ENCODE data around the gene APBA2.
A peak's percentile ranks its signal among the peaks of the same experiment; 100 is the strongest.

The APBA2 gene

GRCh38 chr15:29093065-29093435, 207.3 kb downstream of the APBA2 start:
- H3K27ac Mint-ChIP-seq = peak overlapping the region; percentile 39
- H3K36me3 Mint-ChIP-seq (ENCODE audit: low read depth) = peaks cover 19% of the 10 kb centered on the region
- peaks cover 56% of the 10 kb centered on the region for H3K4me1 Mint-ChIP-seq
- TF ChIP-seq, protein P1, sequence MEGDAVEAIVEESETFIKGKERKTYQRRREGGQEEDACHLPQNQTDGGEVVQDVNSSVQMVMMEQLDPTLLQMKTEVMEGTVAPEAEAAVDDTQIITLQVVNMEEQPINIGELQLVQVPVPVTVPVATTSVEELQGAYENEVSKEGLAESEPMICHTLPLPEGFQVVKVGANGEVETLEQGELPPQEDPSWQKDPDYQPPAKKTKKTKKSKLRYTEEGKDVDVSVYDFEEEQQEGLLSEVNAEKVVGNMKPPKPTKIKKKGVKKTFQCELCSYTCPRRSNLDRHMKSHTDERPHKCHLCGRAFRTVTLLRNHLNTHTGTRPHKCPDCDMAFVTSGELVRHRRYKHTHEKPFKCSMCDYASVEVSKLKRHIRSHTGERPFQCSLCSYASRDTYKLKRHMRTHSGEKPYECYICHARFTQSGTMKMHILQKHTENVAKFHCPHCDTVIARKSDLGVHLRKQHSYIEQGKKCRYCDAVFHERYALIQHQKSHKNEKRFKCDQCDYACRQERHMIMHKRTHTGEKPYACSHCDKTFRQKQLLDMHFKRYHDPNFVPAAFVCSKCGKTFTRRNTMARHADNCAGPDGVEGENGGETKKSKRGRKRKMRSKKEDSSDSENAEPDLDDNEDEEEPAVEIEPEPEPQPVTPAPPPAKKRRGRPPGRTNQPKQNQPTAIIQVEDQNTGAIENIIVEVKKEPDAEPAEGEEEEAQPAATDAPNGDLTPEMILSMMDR (IDR thresholded peaks at IDR 0.05) = no peak
- H3K4me3 Mint-ChIP-seq = no peak overlapping the region
- no peaks in the 10 kb centered on the region for H3K27me3 Mint-ChIP-seq (ENCODE audit: low read depth, poor library complexity)
- no peaks in the 10 kb centered on the region for H3K9me3 Mint-ChIP-seq
- DNase-seq = no peak

GRCh38 chr15:29093696-29094343, 208.0 kb downstream of the APBA2 start:
- no peak overlapping the region for H3K4me3 Mint-ChIP-seq
- peaks cover 19% of the 10 kb centered on the region for H3K36me3 Mint-ChIP-seq (ENCODE audit: low read depth)
- peaks cover 56% of the 10 kb centered on the region for H3K4me1 Mint-ChIP-seq
- no peaks in the 10 kb centered on the region for H3K27me3 Mint-ChIP-seq (ENCODE audit: low read depth, poor library complexity)
- DNase-seq = no peak
- H3K27ac Mint-ChIP-seq = peak overlapping the region; percentile 44
- TF ChIP-seq, protein P1 (IDR thresholded peaks at IDR 0.05) = no peak
- no peaks in the 10 kb centered on the region for H3K9me3 Mint-ChIP-seq

GRCh38 chr15:29094711-29095110, 208.9 kb downstream of the APBA2 start:
- Mint-ChIP-seq H3K36me3 (ENCODE audit: low read depth) (peaks cover 19% of the 10 kb centered on the region), H3K27me3 (ENCODE audit: low read depth, poor library complexity) (no peaks in the 10 kb centered on the region), H3K9me3 (no peaks in the 10 kb centered on the region), H3K4me1 (peaks cover 55% of the 10 kb centered on the region), H3K27ac (peak overlapping the region; percentile 44), H3K4me3 (no peak overlapping the region)
- DNase-seq = no peak
- TF ChIP-seq, protein P1 (IDR thresholded peaks at IDR 0.05) = no peak

- Mint-ChIP-seq H3K36me3 (ENCODE audit: low read depth) (peaks cover 24% of the 10 kb centered on the region), H3K27ac (no peak overlapping the region), H3K4me1 (peaks cover 50% of the 10 kb centered on the region), H3K9me3 (no peaks in the 10 kb centered on the region), H3K4me3 (no peak overlapping the region), H3K27me3 (ENCODE audit: low read depth, poor library complexity) (no peaks in the 10 kb centered on the region)
- no peak for DNase-seq
- TF ChIP-seq, protein P1 (IDR thresholded peaks at IDR 0.05) = no peak
These were observed 210.0 kb downstream of the APBA2 start for GRCh38 chr15:29095746-29096145.

- H3K36me3 Mint-ChIP-seq (ENCODE audit: low read depth) = peaks cover 32% of the 10 kb centered on the region
- no peak for DNase-seq
- peak overlapping the region; percentile 65 for H3K27ac Mint-ChIP-seq
- H3K9me3 Mint-ChIP-seq = no peaks in the 10 kb centered on the region
- no peak overlapping the region for H3K4me3 Mint-ChIP-seq
- TF ChIP-seq, protein P1 (IDR thresholded peaks at IDR 0.05) = no peak
- H3K4me1 Mint-ChIP-seq = peaks cover 38% of the 10 kb centered on the region
- no peaks in the 10 kb centered on the region for H3K27me3 Mint-ChIP-seq (ENCODE audit: low read depth, poor library complexity)
These were observed 211.4 kb downstream of the APBA2 start for GRCh38 chr15:29097168-29097567.

DNA sequence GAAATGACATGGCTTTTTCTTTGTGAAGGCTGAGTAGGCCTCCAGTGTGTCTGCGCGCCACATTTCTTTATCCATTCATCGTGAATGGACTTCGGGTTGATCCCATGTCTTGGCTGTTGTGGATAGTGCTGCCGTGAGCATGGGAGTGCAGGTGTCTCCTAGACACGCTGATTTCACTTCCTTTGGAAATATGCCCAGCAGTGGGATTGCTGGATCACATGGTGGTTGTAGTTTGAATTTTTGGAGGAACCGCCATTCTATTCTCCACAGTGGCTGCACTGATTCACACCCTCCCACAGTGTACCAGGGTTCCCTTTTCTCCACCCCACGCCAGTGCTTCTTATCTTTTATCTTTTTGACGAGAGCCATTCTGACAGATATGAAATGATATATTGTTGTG, 212.2 kb downstream of the APBA2 start:
- no peak for DNase-seq
- Mint-ChIP-seq H3K36me3 (ENCODE audit: low read depth) (peaks cover 38% of the 10 kb centered on the region), H3K9me3 (no peaks in the 10 kb centered on the region), H3K4me3 (no peak overlapping the region), H3K27ac (no peak overlapping the region), H3K4me1 (peaks cover 33% of the 10 kb centered on the region), H3K27me3 (ENCODE audit: low read depth, poor library complexity) (no peaks in the 10 kb centered on the region)
- TF ChIP-seq, protein P1 (IDR thresholded peaks at IDR 0.05) = no peak
